KOPT-K1 (cell line): ENCODE data around the gene METTL9.
"Not testable (repeated sequence)": the region's sequence is repeated elsewhere in the genome, so short reads cannot be mapped to it uniquely, and the experiment has no call there.

Experiments used
- H3K27ac ChIP-seq: fragments of 200-600 bp; sonication (generic); 2 replicates; pipeline ENCODE4 v1.5.1; 2016; ENCODE audit warnings: antibody characterized with exemption, mild to moderate bottlenecking, low read depth, low read length; ENCODE audit not compliant: poor library complexity, severe bottlenecking
- H3K36me3 ChIP-seq: fragments of 200-600 bp; sonication (generic); 2 replicates; pipeline ENCODE4 v1.5.1; 2017; ENCODE audit warnings: antibody characterized with exemption, mild to moderate bottlenecking, low read length, moderate library complexity; ENCODE audit not compliant: insufficient read depth
- H3K9me3 ChIP-seq: fragments of 200-600 bp; sonication (generic); 2 replicates; pipeline ENCODE4 v1.5.1; 2017; ENCODE audit warnings: antibody characterized with exemption, low read length, mild to moderate bottlenecking; ENCODE audit not compliant: insufficient read depth, poor library complexity, severe bottlenecking

Gene METTL9

GRCh38 chr16:21646721-21647561, 47.6 kb downstream of the METTL9 start:
- peaks cover 11% of the 10 kb centered on the region; the same call in 1 of the 2 replicates for H3K36me3 ChIP-seq
- H3K27ac ChIP-seq: peak overlapping the region; percentile 86
- no peaks in the 10 kb centered on the region for H3K9me3 ChIP-seq

DNA sequence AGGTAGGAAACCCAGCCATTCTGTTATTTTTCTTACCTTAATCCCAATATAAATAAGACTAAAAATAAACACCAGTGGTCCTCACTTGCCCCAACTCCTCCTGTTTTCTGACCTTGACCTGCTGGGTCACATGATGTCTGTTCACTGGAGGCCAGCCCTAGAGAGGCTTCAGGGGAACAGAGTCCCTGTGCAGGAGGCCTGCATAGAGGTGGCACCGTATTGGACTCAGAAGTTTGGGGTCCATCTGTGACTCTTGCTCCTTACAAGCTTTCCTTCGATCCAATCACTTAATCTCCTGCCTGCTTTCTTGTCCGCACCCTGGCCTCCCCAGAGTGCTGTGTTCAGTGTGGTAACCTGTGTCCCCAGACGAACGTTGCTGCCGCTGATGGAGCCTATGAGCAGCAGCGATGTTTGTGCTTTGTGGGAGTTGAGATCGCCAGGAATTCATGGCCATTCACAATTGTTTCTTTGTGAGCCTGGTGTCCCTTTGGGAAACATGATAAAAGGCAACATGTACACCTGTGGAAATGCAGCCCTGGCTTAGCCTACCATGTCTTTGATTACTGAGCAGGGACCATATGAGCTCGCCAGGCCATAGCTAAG, 48.3 kb downstream of the METTL9 start:
- peaks cover 11% of the 10 kb centered on the region; the same call in 1 of the 2 replicates for H3K36me3 ChIP-seq
- H3K9me3 ChIP-seq: no peaks in the 10 kb centered on the region
- H3K27ac ChIP-seq: peak overlapping the region; percentile 86

DNA sequence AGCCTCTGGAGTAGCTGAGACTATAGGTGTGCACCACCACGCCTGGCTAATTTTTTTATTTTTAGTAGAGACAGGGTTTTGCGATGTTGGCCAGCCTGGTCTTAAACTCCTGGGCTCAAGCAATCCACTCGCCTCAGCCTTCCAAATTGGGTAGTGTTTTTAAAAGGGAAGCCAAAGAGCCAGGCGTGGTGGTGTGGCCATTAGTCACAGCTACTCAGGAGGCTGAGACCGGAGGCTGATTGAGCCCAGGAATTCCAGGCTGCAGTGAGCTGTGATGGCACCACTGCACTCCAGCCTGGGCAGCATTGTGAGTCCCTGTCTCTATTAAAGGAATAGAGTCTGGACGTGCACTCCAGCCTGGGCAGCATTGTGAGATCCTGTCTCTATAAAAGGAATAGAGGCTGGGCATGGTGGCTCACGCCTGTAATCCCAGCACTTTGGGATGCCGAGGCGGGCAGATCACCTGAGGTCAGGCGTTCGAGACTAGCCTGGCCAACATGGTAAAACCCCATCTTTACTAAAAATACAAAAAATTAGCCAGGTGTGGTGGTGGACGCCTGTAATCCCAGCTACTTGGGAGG, 50.5 kb downstream of the METTL9 start:
- H3K36me3 ChIP-seq: peaks cover 21% of the 10 kb centered on the region
- not testable (repeated sequence) for H3K27ac ChIP-seq, H3K9me3 ChIP-seq

DNA sequence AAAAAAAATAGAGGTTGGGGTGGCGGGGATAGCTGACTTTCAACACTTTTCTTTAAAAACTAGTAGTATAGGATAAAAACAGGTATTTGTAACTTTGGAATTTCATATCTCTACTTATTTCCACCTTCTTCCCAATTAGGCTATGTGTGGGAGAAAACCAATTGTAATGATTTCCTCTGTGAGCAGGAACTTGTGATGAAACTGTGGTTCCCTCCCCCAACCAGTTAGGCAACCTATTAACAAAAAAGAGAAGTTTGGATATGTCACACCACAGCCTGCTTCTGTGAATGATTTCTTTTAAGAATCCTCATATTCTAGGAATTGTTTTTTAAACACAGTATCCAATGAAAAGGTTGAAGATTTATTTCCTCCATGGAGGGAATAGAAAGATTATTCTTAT, 51.1 kb downstream of the METTL9 start:
- Histone ChIP-seq H3K36me3 (peaks cover 27% of the 10 kb centered on the region), H3K9me3 (no peaks in the 10 kb centered on the region), H3K27ac (no peak overlapping the region)

- Histone ChIP-seq H3K36me3 (peaks cover 37% of the 10 kb centered on the region), H3K27ac (no peak overlapping the region), H3K9me3 (no peaks in the 10 kb centered on the region)
Measured at GRCh38 chr16:21651515-21651914, 52.1 kb downstream of the METTL9 start.

DNA sequence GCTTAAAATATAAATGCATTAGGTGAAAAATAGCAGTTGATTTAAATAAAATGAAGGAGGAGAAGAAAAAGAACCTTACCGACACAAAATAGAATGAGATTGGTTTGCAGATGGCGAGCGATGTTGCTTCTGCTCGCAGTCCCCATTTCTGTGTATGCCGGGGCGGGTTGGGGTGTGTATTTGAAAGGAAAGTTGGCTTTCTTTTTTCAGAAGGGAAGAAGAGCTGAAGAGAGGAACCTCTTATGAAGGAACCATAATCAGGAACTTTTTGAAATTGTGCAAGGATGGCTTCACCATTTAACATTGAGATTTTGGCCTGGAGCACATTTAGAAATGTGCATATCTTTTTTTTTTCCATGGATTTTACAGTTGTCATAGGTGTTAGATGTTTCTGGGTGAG, 53.1 kb downstream of the METTL9 start, which contains the start of gene IGSF6:
Gene IGSF6 (minus strand): TSS at position 156 of the 400 bp plus-strand sequence. CDS start 10 bp downstream, at position 146.
- no peak within 1 kb of the TSS for H3K27ac ChIP-seq

GRCh38 chr16:21653571-21653970, 54.2 kb downstream of the METTL9 start:
- Histone ChIP-seq H3K9me3 (no peaks in the 10 kb centered on the region), H3K27ac (no peak overlapping the region), H3K36me3 (peaks cover 40% of the 10 kb centered on the region)

More for the DNA sequence above, 53.1 kb downstream of the METTL9 start, which contains the start of gene IGSF6:
- Histone ChIP-seq H3K9me3 (no peaks in the 10 kb centered on the region), H3K36me3 (peaks cover 43% of the 10 kb centered on the region)

DNA sequence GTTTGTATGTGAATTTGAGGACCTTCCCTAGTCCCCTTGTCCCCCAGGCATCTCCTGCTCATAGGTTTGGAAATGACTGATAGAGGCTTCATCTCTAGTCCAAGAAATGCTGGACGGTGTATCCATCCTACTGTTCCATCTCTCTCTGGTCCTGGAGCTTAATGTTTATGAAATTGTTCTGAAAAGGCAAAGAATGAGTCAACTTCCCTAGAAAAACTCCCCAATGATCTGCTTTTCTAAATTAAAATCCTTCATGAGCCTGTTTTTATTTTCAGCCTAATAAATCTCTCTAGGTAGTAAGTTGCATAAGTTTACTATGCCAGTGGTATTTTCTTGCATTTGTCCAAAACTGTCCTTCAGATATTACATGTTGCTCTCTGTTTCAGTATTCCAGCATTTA, 55.1 kb downstream of the METTL9 start:
- Histone ChIP-seq H3K36me3 (peaks cover 32% of the 10 kb centered on the region), H3K9me3 (no peaks in the 10 kb centered on the region), H3K27ac (no peak overlapping the region)

DNA sequence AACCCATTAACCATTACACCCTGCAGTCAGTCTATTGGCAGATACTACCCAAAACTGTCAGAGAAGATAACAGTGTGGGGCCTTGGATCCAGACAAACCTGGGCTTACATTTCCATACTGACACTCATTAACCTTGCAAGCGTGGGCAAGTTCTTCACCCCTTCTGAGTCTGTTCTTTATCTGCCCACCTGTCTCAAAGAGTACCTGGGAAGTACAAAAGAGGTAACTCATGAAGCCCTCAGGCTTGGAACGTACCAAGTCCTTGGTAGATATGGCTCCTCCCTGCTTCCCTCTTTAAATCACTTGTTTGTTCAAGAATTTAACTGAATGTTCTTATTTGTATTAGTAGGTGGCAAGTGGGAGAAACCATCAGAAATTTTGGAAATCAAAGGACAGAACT, 55.5 kb downstream of the METTL9 start:
- H3K36me3 ChIP-seq: peaks cover 32% of the 10 kb centered on the region
- H3K27ac ChIP-seq: no peak overlapping the region
- no peaks in the 10 kb centered on the region for H3K9me3 ChIP-seq

GRCh38 chr16:21656795-21657768, 57.7 kb downstream of the METTL9 start:
- Histone ChIP-seq H3K36me3 (peaks cover 32% of the 10 kb centered on the region), H3K27ac (no peak overlapping the region), H3K9me3 (no peaks in the 10 kb centered on the region)

- H3K9me3 ChIP-seq: no peaks in the 10 kb centered on the region
- H3K36me3 ChIP-seq: peaks cover 25% of the 10 kb centered on the region
- no peak overlapping the region for H3K27ac ChIP-seq
Measured at GRCh38 chr16:21659124-21659523, 59.7 kb downstream of the METTL9 start.

DNA sequence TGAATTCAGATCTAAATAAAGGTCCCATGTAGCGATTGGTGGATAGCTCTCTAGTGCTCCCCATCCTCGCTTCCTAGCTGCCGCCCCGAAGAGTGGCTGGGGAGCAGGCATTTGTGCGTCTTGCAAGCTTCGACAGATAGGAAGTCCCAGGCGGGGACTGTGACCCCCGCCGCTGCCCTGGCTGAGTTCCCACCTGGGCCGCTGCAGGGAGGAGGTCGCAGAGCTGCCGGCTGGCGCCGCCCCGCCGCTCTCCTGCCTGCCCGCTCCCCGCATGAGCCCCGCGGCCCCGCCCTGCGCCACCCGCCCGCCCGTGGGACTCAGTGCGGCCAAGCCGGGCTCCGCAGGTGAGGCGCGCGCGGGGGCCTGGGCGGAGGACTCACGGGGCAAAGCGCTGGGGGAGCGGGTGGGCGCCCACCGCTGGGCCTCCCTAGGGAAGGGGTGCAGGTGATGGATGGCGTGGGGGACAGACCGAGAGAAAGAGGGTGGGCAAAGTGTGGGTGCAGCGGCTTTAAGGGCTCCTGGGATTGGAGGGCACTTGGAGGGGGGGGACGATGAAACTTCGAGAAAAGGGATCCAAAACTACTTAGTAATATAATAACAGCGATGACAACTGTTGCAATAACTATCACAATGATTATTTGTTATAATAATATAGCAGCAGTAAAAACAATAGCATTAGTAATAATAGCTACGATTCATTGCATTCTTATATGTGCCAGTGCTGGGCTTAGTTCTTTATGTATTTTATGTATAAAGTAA, 64.7 kb downstream of the METTL9 start, which contains the start of gene OTOA:
Gene OTOA (plus strand): TSS at position 80 of the 759 bp plus-strand sequence. CDS start 14,547 bp downstream, outside the sequence.
- Histone ChIP-seq H3K27ac (no peak within 1 kb of the TSS), H3K36me3 (no peaks in the 10 kb centered on the region), H3K9me3 (no peaks in the 10 kb centered on the region)

- Histone ChIP-seq H3K27ac (no peak overlapping the region), H3K36me3 (no peaks in the 10 kb centered on the region)
Measured at GRCh38 chr16:21664801-21665492, 65.6 kb downstream of the METTL9 start.

More at GRCh38 chr16:21664801-21665492, 65.6 kb downstream of the METTL9 start:
- no peaks in the 10 kb centered on the region for H3K9me3 ChIP-seq
